OCI-LY3 (cell line): ENCODE measurements around the gene MREG.

Experiments
- EZH2phosphoT487 ChIP-seq: fragments of 200-600 bp; shearing (Covaris generic); IDR thresholded peaks from 2 replicates; pipeline ENCODE4 v1.6.1; 2018; ENCODE audit warnings: antibody characterized with exemption, mixed run types, low read depth
- TF ChIP-seq, protein P1 (sequence below): fragments of 200-600, 300-600 bp; sonication (generic); IDR thresholded peaks from 2 replicates; pipeline ENCODE4 v1.5.1; 2014; ENCODE audit warnings: antibody characterized with exemption, low read length, low read depth

DNA sequence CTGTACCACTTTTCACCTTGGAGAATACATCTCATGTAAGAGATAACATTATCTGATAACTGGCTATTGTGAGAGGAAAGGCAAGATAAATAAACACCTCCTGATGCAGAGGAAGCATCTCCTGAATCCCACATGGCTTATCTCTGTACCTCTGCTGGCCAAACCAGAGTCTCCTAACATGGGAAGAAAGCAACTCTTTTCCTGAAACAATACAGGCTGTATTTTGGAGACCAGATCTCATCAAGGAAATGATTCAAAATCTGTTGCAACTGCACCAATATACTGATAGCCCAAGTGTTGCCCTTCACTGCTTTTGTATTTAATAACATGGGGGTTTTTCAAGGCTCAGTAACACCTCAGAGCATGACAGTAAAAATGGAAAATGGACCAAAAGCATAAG lies 106.9 kb downstream of the MREG start:
- TF ChIP-seq, protein P1, sequence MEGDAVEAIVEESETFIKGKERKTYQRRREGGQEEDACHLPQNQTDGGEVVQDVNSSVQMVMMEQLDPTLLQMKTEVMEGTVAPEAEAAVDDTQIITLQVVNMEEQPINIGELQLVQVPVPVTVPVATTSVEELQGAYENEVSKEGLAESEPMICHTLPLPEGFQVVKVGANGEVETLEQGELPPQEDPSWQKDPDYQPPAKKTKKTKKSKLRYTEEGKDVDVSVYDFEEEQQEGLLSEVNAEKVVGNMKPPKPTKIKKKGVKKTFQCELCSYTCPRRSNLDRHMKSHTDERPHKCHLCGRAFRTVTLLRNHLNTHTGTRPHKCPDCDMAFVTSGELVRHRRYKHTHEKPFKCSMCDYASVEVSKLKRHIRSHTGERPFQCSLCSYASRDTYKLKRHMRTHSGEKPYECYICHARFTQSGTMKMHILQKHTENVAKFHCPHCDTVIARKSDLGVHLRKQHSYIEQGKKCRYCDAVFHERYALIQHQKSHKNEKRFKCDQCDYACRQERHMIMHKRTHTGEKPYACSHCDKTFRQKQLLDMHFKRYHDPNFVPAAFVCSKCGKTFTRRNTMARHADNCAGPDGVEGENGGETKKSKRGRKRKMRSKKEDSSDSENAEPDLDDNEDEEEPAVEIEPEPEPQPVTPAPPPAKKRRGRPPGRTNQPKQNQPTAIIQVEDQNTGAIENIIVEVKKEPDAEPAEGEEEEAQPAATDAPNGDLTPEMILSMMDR = no peak
- no peak for TF ChIP-seq EZH2phosphoT487
